ENCODE measurements around the gene PLEKHG3.
"Not testable (repeated sequence)": the region's sequence is repeated elsewhere in the genome, so short reads cannot be mapped to it uniquely, and the experiment has no call there.

The PLEKHG3 gene

DNA sequence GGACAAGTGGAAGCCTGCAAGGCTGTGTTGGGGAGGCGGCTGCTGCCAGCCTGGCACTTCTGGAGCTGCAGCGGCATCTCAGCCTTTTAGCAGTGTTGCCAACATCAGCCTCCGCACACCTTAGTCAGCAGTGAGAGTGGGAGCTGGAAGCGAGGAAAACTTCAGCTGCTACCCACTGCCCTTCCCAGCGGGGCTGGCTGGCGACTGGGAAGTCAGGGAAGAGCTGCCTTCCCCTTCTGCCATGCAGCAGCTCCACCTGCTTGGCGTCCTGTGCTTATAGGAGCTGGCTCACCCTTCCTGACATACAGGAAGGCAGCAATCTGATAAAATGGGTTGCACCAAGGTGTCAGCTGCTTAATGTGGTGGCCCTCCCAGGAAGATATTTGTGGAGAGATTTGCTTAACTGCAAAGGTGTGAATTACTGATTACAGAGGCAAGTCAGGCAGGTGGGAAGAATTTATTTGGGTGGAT, 15.4 kb upstream of the PLEKHG3 start:
- no peak for DNase-seq

DNA sequence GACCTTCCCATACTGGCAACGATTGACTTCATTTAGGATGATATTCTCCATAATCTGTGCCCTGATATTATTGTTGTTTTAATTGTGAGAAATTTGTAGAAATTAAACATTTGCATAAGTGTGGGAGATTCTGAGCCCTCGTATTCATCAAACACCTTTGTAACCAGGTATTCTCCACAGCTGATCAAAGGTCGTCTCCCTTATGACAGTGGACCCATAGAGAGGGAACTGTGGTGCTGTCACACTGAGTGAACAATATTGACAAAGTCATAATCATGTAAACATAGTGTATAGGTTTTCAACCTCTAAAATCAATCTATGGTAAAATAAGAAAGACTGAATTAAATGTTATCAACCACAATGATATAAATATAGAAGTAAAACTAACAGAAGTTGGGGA, 14.9 kb upstream of the PLEKHG3 start:
- no peak for DNase-seq

DNA sequence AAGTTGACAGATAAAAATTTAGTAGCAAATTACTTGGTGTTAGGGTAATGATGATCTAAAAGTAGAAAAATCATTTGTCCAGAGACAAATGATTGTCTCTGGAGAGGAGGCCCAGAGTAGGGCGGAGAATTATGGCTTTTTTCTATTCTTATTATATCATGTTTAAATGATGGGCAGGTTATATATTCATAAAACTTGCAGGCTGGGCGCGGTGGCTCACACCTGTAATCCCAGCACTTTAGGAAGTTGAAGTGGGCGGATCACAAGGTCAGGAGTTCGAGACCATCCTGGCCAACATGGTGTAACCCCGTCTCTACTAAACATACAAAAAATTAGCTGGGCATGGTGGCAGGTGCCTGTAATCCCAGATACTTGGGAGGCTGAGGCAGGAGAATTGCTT, 13.6 kb upstream of the PLEKHG3 start:
- DNase-seq, result not testable (repeated sequence)

DNA sequence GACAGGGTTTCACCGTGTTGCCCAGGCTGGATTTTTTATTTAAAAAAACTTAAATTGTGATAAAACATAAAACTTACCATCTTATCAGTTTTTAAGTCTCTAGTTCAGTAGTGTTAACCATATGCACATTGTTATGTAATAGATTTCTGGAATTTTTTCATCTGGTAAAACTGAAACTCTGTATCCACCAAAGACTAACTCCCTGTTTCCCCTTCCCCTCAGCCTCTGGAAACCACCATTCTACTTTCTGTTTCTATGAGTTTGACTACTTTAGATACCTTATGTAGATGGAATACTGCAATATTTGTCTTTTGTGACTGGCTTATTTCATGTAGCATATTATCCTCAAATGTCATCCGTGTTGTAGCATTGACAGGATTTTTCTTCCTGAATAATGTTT, 12.8 kb upstream of the PLEKHG3 start:
- no peak for DNase-seq

DNA sequence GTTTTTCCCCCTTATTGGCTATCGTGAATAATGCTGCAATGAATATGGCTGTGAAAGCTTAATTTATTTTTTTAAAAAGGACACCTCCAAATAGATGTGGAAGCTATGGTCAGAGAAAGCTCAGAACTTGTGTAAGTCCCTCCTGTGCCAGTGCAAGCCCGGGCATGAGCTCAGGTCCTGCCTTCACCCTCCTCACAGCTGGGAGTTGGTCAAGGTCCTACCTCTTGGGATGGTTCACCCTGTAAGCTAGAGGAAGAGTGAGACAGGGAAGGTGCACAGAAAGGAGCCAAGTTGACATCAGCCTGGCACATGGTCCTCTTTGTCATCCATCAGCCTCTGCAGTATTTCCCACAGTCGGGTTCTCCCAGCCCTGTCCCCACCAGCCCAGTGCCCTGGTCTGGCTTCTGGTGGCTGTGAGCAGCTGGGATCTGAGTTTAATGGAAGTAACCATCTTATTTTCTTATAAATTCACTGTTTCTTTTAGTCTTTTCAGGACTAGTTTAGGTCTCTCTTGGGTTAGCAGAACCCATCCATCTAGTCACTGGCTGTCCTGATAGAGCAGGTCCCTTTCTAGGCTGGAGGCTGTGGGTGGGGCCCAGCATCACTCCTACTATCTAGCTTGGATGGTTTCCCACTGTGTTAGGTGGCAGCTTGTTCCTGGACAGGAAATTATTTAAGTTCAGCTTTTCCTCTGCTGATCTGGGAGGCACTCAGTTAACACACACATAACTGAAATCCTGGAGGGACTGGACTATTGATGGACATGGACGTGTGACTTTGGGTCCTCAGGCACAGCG, 11.8 kb upstream of the PLEKHG3 start:
- DNase-seq, result no peak

DNA sequence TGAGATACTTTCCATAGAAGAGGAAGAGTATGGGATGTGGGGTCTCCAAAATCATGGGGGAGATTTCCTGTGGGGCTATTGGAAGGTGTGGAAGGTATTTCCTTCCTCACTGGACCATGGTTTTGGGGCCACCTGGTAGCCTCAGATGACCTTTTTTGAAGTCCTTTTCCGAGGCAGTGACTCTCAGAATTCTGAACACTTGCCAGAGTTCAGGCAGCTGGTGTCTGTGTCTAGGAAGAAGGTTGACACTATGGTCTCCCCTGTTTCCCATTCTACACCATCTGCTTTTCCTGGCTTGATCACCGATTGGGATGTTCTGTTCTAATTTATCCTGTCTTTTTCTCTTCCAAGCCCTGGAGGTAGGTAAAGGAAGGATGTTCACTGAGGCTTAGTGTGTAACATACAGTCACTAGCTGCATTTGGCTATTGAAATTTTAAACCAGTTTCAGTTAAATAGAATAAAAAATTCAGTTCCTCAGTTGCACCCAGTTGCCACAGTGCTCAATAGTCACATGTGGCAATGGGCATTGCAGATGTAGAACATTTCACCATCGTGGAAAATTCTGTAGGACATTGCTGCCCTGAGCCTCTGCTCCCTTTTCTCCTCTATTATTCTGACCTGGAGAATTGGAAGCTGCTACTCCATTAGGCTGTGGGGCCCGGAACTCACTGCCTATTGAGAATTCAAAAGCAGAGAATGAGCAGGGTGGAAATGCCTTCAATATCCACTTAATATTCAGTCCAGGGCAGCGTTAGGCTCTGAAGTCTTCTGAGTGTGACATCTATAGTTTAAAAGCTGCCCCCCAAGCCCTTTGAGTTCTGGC, 11.0 kb upstream of the PLEKHG3 start:
- DNase-seq, result no peak

DNA sequence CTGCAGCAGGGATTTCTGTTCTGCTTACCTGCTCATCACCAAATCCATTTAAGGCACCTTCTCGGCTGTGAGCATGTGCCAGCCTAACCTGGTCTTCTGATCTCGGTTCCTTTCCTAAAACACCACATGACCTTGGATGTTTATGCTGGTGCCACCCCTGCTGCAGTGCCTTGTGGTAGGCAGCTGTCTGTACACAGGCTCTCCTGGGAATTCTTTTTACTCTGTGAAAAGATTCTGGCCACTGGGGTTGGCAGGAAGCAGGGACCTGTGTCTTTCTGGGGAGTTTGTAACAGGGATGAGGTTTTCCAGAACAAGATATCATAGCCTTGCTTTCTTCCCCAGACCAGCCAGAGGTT, 10.4 kb upstream of the PLEKHG3 start:
- no peak for DNase-seq

DNA sequence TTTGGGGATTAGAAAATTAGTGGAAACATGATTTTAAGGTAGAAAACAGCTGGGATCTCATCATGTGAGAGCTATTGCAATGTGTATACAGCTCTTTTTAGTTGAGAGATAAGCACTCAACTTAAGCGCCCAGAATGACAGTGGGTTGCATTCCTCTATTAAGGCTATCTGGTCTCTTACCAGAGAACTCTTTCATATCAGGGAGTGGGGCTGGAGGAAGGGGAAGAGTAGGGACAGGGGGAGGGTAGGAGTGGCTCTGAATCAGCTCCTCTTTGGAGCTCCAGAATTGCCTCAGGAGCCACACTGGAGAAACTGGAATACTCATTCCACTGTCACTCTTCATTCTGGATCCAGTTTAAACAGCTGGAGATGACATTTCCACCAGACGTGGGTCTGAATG, 9.2 kb upstream of the PLEKHG3 start:
- DNase-seq, result no peak

DNA sequence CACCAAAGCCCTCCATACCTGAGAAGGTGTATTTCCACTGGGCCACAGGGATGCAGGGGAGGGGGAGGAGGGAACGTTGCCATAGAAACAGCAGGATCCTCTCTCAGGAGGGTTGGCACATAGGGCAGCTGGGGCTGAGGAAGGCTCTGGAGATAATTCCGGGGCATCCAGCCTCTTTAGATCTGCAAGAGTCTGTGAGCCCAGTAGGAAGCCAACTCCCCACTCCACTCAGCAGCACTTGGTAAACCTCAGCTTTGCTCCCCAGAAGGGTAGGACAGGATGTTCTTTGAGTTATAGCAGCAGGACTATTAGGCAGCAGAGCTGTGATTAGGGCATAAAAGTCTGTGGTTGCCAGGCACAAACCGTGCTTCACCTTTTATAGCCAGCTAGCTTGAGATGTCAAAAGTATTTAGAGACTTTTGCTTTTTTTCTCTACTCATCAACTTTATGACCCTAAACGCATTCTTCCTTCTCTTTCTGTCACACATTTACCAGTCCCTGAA, 7.8 kb upstream of the PLEKHG3 start:
- peak in 1 of 5 experiments; percentile 79 for DNase-seq

DNA sequence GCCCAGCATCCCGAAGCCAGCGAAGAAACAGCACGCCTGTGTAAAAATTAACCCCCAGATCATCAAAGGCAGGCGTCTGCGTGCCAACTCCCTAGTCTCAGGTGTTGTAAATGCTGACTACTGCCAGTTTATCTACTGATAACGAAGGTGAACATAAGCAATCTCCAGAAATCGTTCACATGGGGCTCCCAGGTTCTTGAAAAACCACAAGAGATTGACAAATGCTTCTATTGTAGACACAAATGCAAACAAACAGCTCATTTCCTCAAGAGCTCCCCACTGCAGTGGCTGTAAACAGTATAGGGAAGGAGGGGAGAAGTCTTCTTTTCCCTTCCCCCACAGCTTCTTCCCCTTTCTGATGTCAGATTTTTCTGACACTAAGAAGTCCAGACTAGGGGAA, 5.3 kb upstream of the PLEKHG3 start:
- DNase-seq, result peak in 1 of 5 experiments; percentile 89

DNA sequence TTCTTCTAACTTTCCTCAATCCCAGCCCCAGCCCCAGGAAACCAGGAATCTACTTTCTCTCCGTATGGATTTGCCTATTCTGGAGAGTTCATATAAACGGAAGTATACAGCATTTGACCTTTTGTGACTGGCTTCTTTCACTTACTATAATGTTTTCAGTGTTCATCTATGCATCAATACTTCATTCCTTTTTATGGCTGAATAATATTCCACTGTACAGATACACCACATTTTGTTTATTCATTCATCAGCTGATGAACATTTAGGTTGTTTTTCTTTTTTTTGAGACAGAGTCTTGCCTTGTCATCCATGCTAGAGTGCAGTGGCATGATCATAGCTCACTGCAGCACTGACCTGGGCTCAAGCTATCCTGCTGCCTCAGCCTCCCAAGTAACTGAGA, 3.9 kb upstream of the PLEKHG3 start:
- no peak for DNase-seq

DNA sequence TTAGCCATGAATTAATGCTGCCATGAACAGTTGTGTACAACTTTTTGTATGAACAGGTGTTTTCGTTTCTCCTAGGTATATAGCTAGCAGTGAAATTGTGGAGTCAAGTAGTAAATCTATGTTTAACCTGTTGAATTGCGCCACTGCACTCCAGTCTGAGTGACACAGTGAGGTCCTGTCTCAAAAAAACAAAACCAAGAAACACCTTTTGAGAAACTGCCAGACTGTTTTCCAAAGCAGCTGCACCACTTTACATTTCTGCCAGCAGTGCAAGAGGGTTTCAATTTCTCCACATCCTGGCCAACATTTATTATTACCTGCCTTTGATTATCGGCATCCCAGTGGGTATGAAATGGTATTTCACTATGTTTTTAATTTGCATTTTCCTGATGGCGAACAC, 3.3 kb upstream of the PLEKHG3 start:
- no peak for DNase-seq

DNA sequence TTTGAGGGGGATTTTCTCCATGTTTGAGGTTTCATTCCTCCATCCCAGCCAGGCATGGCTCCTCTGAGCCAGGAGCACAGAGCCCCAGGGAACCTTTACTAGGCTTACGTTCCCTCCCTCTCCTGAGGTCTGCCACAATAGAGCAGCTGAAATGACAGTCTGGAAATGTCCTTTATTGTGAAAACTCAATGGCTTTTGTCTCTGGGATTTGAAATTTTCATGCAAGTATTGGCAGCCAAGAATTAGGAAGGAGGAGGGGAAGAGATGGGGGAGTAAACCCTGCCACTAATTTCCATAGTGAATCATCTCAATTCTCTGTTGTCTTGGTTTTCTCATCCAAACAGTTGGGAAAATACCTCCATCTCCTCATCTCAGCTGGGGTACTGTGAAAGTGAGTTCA, 2.6 kb upstream of the PLEKHG3 start:
- DNase-seq, result no peak

DNA sequence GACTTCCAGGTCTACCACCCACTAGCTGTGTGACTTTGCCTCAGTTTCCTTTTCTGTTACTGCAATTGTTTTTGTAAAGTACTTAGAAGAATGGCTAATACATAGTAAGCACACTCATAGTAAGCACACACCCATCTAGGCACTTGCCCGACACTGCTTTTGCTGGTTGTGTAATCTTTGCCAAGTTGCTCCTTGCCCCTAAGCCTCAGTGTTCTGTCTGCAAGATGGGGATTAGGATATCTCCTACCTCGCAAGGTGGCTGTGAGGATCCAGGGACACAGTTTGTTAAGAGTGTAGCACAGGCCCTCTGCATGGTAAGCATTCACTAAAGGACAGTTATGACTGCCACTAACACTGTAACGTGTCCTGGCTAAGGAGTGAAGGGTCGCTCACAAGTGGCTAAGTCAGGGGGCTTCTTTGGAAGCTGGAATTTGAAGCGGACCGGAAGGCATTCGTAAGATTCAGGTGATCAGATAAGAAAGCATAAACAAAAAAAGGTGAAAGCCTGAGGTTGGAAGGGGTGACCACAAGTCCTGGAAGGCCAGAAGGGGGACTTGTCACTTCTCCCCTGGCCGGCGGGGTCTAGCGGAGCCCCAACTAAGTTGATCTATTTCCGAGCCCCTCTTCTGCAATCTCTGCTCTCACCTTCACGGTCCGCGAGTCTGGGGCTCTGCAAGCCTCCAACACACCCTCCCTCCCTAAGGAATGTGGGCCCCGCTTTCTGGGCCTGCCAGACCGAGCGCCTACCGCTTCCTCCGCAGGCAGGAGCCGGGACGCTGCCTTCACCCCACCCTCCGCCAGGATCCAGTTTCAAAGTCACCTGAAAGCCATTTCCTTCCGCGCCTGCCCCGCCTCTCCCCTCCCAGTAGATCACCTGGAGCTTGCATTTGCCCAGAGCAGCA, 1.5 kb upstream of the PLEKHG3 start:
- peak in 2 of 5 experiments; percentile 26 to 34 for DNase-seq

DNA sequence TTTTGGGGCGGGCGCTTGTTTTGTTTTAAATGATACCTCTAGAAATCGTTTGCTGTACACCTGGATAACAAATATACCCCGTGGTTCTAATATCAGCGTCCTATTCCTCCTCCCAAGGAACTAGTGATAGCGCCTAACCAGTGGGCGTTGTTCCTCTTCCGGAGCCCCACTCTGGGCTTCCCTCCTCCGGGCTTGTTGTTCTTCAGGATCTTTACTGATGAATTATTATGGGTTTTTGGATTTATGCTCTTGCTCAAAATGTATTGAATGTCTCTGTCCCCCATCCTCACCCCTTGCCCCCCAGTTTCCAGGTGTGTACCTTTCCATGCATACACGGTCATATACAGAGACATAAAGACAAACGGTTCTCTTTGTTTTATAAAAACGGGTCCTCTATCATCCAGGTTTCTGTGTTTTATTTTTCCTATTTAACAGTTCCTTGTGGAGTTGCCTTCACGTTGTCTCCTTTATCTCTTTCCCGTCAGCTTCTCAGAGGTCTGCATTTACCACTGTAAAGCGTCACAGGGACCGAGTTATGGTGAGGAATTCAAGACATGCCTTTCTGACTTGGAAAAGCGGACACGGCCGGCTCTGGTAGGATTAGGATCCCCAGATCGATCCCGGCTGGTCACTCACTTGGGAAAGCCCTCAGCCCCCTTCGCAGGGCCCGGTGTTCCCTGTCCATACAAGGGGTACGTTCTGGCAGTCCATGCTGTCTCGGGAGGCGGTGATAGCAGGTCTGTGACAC, 655 bp upstream of the PLEKHG3 start:
- DNase-seq, result no peak

DNA sequence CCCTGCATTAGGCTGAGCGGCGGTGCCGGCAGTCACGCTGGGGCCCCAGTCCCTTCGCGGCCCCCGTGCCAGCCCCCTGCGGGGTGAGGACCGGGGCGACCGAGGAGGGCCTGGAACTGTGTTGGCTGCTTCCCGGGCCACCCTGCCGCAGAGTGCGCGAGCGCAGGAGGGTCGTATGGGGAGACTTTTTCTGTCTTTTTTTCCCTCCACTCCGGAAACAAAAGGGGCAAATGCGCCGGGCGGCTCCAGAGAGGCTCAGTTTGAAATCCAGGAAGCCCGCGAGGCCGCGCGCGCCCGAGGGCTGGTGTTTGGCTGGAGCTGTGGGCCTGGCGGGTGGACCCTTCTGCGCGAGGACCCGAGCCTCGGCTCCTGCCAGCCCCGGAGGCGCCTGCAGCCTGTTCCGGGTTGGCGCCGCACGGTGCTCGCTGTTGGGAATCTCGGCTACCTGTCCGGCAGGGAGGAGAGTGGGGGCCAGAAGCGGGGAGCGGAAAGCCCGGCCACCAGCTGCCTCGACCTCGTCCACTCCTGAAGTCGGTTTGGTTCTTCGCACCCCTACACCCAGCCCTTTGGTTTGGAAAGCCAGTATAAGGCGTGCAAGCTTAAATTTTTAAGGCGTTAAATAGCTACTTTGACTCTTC, 638 bp downstream of the PLEKHG3 start:
- no peak for DNase-seq

DNA sequence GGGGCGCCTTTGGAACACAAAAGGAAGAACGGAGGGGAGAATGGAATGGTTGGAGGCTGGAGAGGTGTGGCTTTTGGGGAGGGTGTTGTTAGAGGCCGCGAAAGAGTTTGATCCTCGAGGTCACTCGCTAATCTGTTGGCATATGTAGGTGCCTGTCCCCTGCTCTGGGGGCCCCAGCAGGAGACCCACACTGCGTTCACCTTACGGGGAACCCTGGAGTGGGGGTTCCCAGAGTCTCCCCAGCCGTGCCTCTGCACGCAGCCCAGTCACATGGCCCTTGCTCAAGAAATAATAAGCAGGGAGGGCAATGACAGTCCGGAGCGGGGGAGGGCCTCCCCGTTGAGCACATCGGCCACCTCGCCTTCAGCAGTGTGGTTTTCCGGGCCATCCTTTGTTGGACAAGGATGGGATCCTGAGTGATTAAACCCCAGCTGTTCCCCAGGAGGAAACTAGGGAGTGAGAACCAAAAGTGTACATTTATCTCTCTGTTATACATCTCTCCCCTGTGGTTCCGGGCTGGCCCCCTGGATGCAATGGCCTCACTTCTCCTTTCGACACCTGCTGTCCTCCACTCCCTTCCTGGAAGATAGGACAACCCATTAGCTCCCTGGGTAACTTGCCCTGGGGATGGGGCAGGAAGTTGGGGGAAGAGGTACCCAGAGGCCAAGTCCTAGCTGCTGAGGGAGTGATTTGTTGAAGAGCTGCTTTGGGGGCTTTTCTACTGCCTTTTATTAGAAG, 1.3 kb downstream of the PLEKHG3 start:
- DNase-seq, result no peak

DNA sequence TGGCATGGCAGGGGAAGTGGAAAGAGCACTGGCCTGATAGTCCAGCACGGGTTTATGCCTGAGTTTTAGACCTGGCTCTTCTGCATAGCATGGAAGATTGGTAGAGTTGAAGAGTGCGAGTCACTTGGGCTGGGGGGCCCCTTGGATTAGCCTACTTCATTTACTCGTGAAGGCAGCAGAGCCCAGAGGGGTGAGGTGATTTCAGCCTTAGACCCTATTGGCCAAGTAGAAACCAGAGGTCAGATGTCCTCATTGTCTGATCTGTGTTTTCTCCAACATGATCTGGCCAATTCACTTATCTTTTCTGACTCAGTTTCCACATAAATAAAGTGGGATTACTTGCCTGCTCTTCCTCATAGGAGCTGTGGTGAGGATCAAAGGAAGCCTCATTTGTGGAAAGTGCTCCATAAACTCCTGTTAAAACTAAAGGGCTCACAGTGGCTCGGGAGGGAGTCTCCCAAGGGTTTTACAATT, 1.9 kb downstream of the PLEKHG3 start:
- DNase-seq, result no peak

DNA sequence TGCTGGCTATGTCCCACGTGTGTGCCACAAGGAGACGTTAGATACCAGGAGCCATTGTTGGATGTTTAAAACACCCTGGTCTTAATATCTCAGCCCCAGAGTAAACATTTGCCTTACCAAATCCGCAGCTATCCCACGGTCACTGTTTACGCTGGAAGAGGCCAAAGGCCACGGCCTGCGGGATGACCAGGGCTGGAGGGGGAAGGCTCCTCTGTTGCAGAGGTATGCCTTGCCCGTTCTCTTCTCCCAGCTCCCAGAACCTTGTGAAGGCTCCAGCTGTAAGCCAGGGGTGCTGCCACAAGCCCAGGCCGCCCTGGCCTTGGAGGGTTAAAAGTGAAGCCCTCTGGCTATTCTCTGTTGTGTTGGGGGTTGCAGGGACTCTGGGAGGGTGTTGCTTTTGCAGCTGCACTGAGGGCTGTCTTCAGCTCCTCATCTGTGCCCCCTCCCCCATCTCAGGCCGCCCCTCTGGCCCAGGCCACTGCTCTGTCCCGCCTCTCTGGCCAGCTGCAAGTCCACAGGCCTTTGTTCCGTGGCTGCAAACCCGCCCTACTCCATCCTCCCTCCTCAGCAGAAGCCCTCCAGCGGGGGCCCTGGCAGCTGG, 2.5 kb downstream of the PLEKHG3 start:
- DNase-seq, result no peak

DNA sequence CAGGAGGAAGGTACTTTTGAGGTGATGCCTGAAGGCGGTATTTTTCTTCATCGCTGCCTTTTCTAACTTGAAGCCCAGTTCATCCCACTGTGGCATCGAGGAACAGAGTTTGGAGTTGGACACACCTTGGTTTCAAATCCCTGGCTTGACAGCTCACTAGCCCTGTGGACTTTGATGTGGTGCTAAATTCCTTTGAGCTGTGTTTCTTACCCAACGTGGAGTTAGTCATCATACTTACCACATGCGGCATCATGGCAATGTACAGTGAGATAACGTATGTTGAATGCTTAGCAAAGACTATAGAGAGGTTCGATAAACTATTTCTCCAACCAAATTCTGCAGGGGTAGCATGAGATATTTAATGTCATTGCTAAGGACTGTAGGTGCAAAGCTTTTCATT, 3.4 kb downstream of the PLEKHG3 start:
- DNase-seq, result peak in 2 of 5 experiments; percentile 40 to 46
